Lower leg skin (tissue), 3 donors: Measurements from ENCODE around the gene CAPN12.

Source experiments
- POLR2A ChIP-seq, 2 donors: fragments of 450-650 bp; IDR thresholded peaks; one replicate each; pipeline ENCODE4 v1.6.1; 2016 to 2017; ENCODE audit warnings: antibody characterized with exemption in 2 of 2, mild to moderate bottlenecking in 1 of 2, moderate library complexity in 1 of 2
- TF ChIP-seq, protein P1 (sequence below), 3 donors: fragments of 450-650 bp; IDR thresholded peaks; one replicate each; pipeline ENCODE4 v1.5.1; 2016; ENCODE audit warnings: antibody characterized with exemption in 3 of 3, mild to moderate bottlenecking in 3 of 3, moderate library complexity in 2 of 3

DNA sequence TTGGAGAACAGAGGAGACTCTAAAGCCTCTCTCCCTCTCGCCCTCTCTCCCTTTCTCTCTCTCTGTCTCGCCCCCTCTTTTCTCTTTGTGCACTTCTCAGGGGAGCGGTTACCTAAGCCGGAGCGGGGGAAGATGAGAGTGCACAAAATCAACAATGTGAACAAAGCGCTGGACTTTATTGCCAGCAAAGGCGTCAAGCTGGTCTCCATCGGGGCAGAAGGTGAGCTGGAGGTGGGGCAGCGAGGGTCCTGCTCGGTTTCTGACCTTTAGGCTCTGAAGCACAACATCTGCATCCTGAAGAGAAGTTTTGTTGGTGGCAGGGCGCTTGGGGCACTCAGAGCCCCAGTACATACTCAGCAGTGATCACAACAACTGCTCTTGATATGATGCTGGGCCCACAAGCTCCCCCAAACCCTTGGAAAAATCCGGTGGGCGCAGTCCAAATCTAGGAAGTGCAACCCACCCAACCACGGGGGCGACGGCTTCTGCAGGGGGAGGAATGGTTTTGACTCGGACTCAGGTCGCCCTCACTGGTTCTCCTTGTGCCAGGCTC, 43.3 kb downstream of the CAPN12 start:
- TF ChIP-seq, protein P1, sequence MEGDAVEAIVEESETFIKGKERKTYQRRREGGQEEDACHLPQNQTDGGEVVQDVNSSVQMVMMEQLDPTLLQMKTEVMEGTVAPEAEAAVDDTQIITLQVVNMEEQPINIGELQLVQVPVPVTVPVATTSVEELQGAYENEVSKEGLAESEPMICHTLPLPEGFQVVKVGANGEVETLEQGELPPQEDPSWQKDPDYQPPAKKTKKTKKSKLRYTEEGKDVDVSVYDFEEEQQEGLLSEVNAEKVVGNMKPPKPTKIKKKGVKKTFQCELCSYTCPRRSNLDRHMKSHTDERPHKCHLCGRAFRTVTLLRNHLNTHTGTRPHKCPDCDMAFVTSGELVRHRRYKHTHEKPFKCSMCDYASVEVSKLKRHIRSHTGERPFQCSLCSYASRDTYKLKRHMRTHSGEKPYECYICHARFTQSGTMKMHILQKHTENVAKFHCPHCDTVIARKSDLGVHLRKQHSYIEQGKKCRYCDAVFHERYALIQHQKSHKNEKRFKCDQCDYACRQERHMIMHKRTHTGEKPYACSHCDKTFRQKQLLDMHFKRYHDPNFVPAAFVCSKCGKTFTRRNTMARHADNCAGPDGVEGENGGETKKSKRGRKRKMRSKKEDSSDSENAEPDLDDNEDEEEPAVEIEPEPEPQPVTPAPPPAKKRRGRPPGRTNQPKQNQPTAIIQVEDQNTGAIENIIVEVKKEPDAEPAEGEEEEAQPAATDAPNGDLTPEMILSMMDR (IDR thresholded peaks at IDR 0.05), result no peak
- TF ChIP-seq POLR2A (IDR thresholded peaks at IDR 0.05), result no peak
